ENCODE data around the gene ADPRHL1.

- TF ChIP-seq CTCF (IDR thresholded peaks at IDR 0.05) (no peak), GABPB1 (CRISPR knock-in tag; IDR thresholded peaks at IDR 0.05) (no peak), ETV6 (CRISPR knock-in tag; IDR thresholded peaks at IDR 0.05) (no peak), MAX (CRISPR knock-in tag; IDR thresholded peaks at IDR 0.05) (no peak), CREB1 (CRISPR knock-in tag; IDR thresholded peaks at IDR 0.05) (no peak), IRF1 (CRISPR knock-in tag; IDR thresholded peaks at IDR 0.05) (no peak), CREM (CRISPR knock-in tag; IDR thresholded peaks at IDR 0.05) (no peak), SP1 (CRISPR knock-in tag; conservative IDR thresholded peaks at IDR 0.05) (no peak), ZNF317 (CRISPR knock-in tag; IDR thresholded peaks at IDR 0.05; ENCODE audit: borderline replicate concordance, low read depth) (no peak)
Measured at GRCh38 chr13:113410472-113411201, 42.7 kb downstream of the ADPRHL1 start.
